IgD-negative memory B cell (primary cell): ENCODE data around the gene ARNT2. TPM values are rescaled to one million over a fixed set of nuclear protein-coding genes. Genes with fewer than 3 reads are reported as not detected.

ENCODE experiments used
- H3K27ac Mint-ChIP-seq, 3 donors: one replicate each; pipeline ENCODE4 v1.8.0; 2020 to 2022; ENCODE audit warnings: mild to moderate bottlenecking in 3 of 3, mixed read lengths in 3 of 3, moderate library complexity in 1 of 3
- H3K27me3 Mint-ChIP-seq: one replicate; pipeline ENCODE4 v1.8.0; 2021; ENCODE audit warnings: mixed read lengths
- H3K36me3 Mint-ChIP-seq: one replicate; pipeline ENCODE4 v1.8.0; 2020; ENCODE audit warnings: mild to moderate bottlenecking, mixed read lengths
- H3K4me1 Mint-ChIP-seq, 3 donors: one replicate each; pipeline ENCODE4 v1.8.0; 2020 to 2022; ENCODE audit warnings: mixed read lengths in 3 of 3, mild to moderate bottlenecking in 1 of 3
- H3K4me3 Mint-ChIP-seq, 4 donors: one replicate each; pipeline ENCODE4 v1.8.0; 2020 to 2022; ENCODE audit warnings: mild to moderate bottlenecking in 4 of 4, mixed read lengths in 4 of 4, moderate library complexity in 3 of 4
- H3K9me3 Mint-ChIP-seq, 3 donors: one replicate each; pipeline ENCODE4 v1.8.0; 2020 to 2021; ENCODE audit warnings: mixed read lengths in 3 of 3, mild to moderate bottlenecking in 1 of 3
- polyA plus RNA-seq: library from polyadenylated mRNA; unstranded; fragments of 300-500 nt; fragmentation: Illumina TruSeq; gene quantifications from one replicate; pipeline ENCODE4 v1.2.3, GENCODE V29; 2021

Gene ARNT2
- polyA plus RNA-seq, 1 donor from 2014 or later = not detected

DNA sequence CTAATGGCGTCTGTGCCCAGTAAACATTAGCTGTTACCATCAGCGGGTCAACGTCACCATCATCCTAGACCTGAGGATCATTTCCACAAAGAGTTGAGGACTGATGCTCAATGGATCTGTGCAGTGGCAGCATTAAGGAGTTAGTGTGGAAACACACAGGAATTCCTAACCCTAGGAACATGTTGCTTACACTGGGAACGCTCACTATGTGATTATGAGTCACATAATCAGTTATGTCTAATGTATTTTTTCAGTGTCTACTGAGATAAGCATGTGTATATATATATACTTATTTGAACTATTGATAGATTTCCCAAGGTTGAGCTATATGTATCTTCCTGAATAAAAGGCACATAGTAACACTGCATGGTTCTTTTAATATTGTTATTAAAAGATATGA lies 19.0 kb downstream of the ARNT2 start:
- Mint-ChIP-seq H3K9me3 (peaks cover 0 to 2% (median 2%) of the 10 kb centered on the region in 3 donors), H3K27me3 (peaks cover 11% of the 10 kb centered on the region), H3K4me1 (no peaks in the 10 kb centered on the region), H3K27ac (no peak overlapping the region), H3K4me3 (no peak overlapping the region), H3K36me3 (peaks cover 2% of the 10 kb centered on the region)

DNA sequence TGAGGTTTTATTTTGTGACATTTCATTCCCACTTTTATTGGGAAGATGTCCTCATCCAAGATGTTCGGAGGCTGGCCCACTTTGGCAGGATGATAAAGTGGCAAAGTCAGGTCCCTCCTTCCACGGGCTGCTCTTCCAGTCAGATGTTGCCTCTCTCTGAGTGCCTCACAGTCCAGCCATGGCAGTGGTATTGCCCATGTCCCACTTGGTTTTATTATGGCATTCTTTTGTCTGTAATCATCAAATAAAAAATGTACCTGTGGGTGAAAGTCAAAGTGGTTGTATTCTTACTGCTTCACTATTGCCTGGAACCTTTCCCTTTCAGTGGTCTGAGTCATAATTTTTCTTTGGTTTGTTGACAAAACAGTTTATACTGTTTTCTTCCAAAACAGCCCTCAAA lies 20.2 kb downstream of the ARNT2 start:
- Mint-ChIP-seq H3K9me3 (peaks cover 0 to 2% (median 2%) of the 10 kb centered on the region in 3 donors), H3K36me3 (peaks cover 3% of the 10 kb centered on the region), H3K4me1 (no peaks in the 10 kb centered on the region), H3K27ac (no peak overlapping the region), H3K27me3 (peaks cover 10% of the 10 kb centered on the region), H3K4me3 (no peak overlapping the region)

DNA sequence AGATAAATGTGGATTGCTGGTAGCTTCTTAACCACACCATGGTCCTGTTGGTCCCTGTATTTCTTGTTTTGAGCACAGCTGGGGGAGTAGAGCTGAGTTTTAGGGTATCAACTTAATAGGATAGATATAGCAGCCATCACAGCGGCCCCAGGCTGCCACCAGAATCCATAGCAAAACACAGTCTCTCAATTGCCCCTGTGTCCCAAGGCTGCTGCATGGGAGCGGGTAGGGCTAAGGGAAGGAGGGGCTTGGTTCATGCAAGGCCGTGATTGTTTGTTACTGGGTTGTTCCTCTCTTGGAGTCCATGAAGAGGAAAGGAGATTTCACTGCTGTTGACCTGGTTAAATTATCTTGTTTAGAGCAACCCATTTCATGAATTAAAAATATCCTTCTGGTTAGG lies 22.1 kb downstream of the ARNT2 start:
- Mint-ChIP-seq H3K27me3 (peaks cover 16% of the 10 kb centered on the region), H3K4me1 (no peaks in the 10 kb centered on the region), H3K27ac (no peak overlapping the region), H3K4me3 (no peak overlapping the region), H3K9me3 (no peaks in the 10 kb centered on the region), H3K36me3 (peaks cover 3% of the 10 kb centered on the region)

DNA sequence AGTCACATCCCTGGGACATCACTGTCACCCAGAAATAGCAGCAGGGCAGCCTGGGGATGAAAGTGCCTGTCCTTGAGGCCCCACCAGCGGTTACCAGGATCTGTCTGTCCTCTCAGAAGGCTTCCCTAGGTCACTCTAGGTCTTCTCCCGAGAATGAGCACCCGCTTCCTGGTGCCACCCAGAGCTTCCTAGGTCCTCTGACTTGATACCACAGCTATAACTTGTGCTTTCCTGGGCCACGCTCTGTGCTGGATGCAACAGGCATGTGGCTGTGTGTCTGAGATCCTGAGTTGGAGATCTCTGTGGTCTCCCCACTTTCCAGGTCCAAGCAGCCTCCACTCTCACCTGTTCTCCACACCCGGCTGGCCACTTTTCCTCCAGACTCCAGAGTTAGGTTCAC lies 25.8 kb downstream of the ARNT2 start:
- H3K9me3 Mint-ChIP-seq = no peaks in the 10 kb centered on the region
- no peak overlapping the region for H3K27ac Mint-ChIP-seq
- peaks cover 1% of the 10 kb centered on the region for H3K36me3 Mint-ChIP-seq
- H3K4me3 Mint-ChIP-seq = no peak overlapping the region
- peaks cover 15% of the 10 kb centered on the region for H3K27me3 Mint-ChIP-seq
- no peaks in the 10 kb centered on the region for H3K4me1 Mint-ChIP-seq

DNA sequence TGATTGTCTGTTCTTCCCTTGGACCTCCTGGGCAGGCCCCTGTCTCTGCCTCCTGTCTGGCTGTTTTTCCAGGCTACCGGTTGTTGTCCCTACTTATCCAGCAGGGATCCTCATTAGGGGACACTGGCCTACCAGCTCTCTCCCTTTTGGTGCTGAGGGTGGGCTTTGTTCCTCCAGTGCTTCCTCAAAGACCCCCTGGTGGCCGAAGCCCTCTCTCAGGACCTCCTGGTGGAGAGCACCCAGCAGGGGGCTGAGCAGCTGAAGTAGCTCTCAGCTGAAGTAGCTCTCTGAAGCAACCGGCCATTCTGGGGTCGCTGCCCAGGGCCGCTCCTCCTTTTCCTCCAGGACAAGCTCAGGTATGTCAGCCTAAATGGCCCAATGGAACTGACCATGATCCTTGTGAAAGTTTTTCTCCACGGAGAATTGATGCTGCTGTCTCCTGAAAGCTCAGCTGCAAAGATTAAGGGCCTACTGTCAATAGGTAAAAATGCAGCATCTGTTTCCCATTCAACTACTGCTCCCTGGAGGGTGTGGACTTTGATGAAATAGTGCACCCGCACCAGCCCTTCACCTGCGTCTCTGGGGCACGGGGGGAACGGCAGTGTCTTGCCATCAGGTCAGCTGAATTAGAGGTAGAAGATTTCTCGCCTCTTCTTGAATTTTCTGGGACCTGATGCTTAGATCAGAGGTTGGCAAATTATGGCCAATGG lies 27.6 kb downstream of the ARNT2 start:
- H3K9me3 Mint-ChIP-seq = no peaks in the 10 kb centered on the region
- no peak overlapping the region for H3K4me3 Mint-ChIP-seq
- H3K27ac Mint-ChIP-seq = no peak overlapping the region
- H3K27me3 Mint-ChIP-seq = peaks cover 10% of the 10 kb centered on the region
- H3K36me3 Mint-ChIP-seq = peaks cover 1% of the 10 kb centered on the region
- no peaks in the 10 kb centered on the region for H3K4me1 Mint-ChIP-seq

DNA sequence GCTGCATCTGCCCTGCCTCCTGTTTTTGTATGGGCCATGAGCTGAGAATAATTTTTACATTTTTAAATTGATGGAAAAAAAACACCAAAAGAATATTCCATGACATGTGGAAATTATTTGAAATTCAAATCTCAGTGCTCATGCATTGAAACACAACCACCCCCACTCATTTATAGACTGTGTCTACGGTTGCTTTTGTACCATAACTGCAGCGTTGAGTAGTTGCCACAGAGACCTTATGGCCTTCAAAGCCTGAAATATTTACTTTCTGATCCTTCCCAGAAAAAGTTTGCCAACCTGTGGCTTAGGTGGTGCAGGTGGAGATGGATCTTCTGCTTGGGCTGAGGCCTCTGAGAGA lies 28.1 kb downstream of the ARNT2 start:
- Mint-ChIP-seq H3K27me3 (peaks cover 13% of the 10 kb centered on the region), H3K4me1 (no peaks in the 10 kb centered on the region), H3K4me3 (no peak overlapping the region), H3K36me3 (peaks cover 1% of the 10 kb centered on the region), H3K9me3 (no peaks in the 10 kb centered on the region), H3K27ac (no peak overlapping the region)

DNA sequence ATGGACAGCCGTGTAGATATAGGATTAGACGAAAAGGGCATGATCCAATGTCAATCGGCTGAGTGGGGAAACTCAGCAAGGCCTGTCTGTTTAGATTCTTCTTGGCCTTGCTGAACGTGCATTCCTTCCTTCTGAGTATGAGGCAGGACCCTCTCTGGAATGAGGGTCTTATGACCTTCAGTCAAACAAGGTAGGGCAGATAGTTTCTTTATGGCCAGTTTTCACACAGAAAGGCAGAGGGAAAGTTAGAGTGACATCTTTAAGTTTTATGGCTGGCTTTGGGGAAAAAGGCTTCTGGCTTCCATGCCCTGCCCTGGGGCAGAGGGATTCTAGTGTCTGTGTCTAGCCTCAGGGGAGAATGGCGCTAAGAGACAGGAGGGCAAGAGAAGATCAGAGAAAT lies 29.7 kb downstream of the ARNT2 start:
- no peak overlapping the region for H3K27ac Mint-ChIP-seq
- H3K4me3 Mint-ChIP-seq = no peak overlapping the region
- no peaks in the 10 kb centered on the region for H3K9me3 Mint-ChIP-seq
- no peaks in the 10 kb centered on the region for H3K4me1 Mint-ChIP-seq
- H3K36me3 Mint-ChIP-seq = no peaks in the 10 kb centered on the region
- H3K27me3 Mint-ChIP-seq = peaks cover 15% of the 10 kb centered on the region

DNA sequence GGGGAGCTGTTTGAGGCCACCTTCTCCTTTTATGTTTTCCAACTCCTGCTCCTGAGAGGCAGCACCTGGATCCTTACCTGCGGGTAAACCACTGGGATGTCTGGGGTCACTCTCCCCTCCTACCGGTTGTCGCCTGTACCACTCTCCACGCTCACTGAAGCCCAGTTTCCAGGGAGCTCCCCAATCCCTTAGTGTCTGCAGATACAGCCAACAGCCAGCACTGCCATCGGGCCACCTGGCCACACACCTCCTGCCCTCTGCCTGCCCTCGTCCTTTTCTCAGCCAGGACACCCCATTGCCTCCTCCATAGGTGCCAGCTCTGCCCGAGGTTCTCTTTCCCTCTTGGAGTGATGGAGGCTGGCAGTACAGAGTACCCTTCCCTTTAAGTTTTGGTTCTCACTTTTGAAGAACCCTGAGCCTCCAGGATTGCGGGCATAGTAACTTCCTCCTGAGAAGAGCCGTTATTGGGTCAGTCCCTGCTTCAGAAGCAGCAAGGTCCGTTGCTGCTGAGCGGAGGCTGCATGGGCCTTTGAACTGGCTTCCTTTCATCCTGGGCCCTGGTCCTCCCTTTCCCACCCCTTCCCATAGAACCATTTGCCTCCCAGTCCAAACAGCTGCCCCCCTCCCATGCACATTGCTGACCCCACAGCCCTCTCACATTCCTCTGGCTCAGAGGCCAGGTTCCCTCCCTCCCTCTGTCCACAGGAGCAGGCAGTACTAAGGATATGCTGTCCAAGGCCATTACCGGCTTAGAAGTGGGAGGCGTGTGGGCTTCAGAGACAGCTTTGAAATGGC lies 30.9 kb downstream of the ARNT2 start:
- Mint-ChIP-seq H3K36me3 (no peaks in the 10 kb centered on the region), H3K9me3 (no peaks in the 10 kb centered on the region), H3K4me3 (no peak overlapping the region), H3K4me1 (no peaks in the 10 kb centered on the region), H3K27ac (no peak overlapping the region), H3K27me3 (peaks cover 15% of the 10 kb centered on the region)

DNA sequence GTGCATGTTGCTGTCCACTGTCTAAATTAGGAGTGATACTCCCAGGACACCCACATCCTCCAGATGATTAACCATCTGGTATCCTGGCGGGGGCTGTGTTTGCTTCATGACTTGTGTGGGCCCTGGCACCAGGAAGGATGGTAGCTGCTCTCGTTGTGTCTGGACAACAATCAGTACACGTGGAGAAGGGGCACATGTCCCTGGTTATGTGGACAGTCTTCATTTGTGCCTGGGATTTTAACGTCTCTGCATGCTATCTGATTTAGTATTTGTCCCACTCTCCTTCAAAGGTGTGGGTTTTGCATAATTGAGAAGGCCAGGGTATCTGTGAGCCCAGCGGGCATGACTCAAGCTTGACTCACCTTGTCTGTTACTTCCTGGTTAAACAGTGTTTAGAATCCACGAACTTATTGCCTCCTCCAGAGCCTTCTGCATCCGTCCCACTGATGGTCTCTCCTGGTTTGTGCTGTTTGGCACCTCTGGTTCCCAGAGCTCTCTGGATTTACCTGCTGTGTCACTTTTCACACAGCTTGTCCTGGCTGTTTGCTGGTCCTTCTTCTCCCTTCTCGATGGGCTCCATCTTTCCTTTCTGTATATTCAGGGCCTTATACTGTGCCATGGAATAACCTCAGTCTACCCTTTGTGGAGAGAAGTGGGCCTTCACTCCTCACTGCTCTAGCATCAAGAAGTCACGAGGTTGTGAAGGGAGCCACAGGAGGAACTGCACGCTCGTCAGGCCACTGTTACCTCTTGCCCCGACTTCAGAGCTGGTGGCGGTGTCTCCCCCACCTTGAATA lies 32.5 kb downstream of the ARNT2 start:
- H3K4me1 Mint-ChIP-seq = no peaks in the 10 kb centered on the region
- H3K27ac Mint-ChIP-seq = no peak overlapping the region
- H3K36me3 Mint-ChIP-seq = no peaks in the 10 kb centered on the region
- peaks cover 12% of the 10 kb centered on the region for H3K27me3 Mint-ChIP-seq
- H3K9me3 Mint-ChIP-seq = no peaks in the 10 kb centered on the region
- no peak overlapping the region for H3K4me3 Mint-ChIP-seq

DNA sequence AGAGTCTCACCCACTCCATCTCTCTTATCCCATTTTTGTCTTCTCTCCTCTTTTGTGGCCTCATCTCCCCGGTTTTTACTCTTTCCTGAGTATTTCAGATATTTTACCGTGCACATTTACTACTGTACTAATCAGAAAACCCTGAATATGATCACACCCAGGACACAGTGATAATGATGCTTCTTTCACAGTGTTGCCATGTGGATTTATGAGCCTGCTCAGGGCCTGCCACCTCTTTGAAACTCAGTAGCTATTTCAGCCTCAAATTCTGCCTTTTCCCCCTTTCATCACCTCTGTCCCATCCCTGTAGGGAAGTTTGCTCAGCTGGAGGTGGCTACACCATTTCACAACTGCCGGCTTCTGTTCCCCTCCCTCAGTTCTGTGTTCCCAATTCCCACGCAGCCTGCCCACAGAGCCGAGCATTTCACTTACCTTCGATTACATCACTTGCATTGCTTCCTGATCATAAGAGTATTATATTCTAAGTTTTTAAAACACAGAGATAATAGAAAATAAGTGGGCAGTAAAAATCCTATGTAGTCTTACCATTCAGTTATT lies 33.2 kb downstream of the ARNT2 start:
- no peaks in the 10 kb centered on the region for H3K36me3 Mint-ChIP-seq
- H3K4me3 Mint-ChIP-seq = no peak overlapping the region
- no peaks in the 10 kb centered on the region for H3K4me1 Mint-ChIP-seq
- H3K27me3 Mint-ChIP-seq = peaks cover 12% of the 10 kb centered on the region
- H3K27ac Mint-ChIP-seq = no peak overlapping the region
- H3K9me3 Mint-ChIP-seq = no peaks in the 10 kb centered on the region

DNA sequence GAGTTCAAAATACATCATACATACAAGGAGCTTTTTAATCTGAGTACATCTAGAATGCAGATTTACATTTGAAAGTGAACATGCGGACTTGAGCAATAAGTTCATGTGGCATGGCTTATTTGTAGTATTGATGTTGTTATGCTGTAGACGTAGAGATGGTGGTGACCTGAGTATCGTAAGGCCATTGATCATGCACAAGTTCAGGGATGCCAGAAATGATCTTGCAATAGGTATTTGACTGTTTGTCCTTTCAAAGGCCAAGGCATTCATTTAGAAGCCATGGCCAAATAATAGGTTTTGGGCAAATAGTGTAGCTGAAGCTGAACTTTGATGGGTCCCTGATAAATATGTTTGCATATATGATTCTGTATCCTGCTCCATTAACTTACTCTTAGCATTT lies 35.0 kb downstream of the ARNT2 start:
- no peaks in the 10 kb centered on the region for H3K4me1 Mint-ChIP-seq
- H3K4me3 Mint-ChIP-seq = no peak overlapping the region
- no peaks in the 10 kb centered on the region for H3K9me3 Mint-ChIP-seq
- peaks cover 8% of the 10 kb centered on the region for H3K27me3 Mint-ChIP-seq
- no peak overlapping the region for H3K27ac Mint-ChIP-seq
- H3K36me3 Mint-ChIP-seq = no peaks in the 10 kb centered on the region

DNA sequence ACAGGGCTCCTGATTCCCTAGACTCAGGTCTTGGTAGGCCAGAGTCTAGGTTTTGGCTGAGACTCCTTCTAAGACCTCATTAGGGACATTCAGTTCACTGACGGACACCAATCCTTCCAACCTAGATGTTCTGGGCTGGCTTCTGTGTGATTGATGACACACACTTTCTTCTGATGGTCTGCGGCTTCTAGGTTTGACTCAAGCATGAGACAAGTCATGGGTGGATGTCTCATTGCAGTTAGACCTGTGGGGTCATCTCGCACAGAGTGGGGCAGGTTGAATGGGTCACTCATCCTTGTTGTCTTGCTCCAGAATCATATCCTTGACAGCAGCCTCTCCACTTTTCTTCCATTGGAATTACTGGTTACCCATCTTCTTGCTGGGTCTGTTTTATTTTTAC lies 35.8 kb downstream of the ARNT2 start:
- H3K27ac Mint-ChIP-seq = no peak overlapping the region
- no peaks in the 10 kb centered on the region for H3K9me3 Mint-ChIP-seq
- no peak overlapping the region for H3K4me3 Mint-ChIP-seq
- H3K4me1 Mint-ChIP-seq = no peaks in the 10 kb centered on the region
- peaks cover 8% of the 10 kb centered on the region for H3K27me3 Mint-ChIP-seq
- no peaks in the 10 kb centered on the region for H3K36me3 Mint-ChIP-seq

DNA sequence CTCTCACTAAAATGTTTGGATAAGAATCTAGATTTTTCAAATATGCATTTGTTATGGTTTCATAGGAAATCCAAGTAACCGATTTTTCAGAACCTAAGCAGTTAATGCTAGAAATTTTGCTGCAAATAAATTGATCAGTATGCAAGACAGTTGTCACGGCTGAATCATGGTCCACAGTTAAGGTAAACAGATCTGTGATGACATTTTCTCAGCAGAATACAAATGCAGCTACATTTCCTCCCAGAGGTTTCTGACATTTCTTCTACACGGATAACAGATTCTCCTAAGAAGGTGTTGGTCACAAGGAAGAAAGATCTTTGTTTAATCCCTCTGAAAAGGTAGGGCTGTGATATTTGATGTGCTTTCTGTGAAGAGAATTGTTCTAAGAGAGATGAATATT lies 36.9 kb downstream of the ARNT2 start:
- H3K36me3 Mint-ChIP-seq = no peaks in the 10 kb centered on the region

DNA sequence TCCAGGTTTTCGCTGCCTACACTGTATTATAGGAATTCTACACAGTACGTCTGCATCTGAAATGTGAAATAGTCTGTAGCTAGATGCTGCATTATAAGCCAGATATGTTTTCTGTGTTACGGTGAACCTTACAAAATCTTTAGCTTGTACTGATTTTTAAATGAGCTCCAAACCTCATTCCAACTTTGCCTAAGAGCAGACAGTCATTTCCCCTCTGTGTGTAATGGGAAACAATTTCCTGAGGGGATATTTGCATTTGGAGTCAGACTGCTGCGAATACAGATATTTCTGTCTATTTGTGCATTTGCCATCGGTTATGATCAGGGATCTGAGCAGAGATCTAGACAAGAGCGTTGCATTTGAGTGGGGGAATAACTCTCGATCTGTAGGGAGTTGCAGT lies 37.5 kb downstream of the ARNT2 start:
- H3K27ac Mint-ChIP-seq = no peak overlapping the region
- H3K36me3 Mint-ChIP-seq = no peaks in the 10 kb centered on the region
- H3K4me3 Mint-ChIP-seq = no peak overlapping the region
- peaks cover 8% of the 10 kb centered on the region for H3K27me3 Mint-ChIP-seq
- no peaks in the 10 kb centered on the region for H3K4me1 Mint-ChIP-seq
- H3K9me3 Mint-ChIP-seq = no peaks in the 10 kb centered on the region

More for the DNA sequence above, 36.9 kb downstream of the ARNT2 start:
- Mint-ChIP-seq H3K4me3 (no peak overlapping the region), H3K4me1 (no peaks in the 10 kb centered on the region), H3K27me3 (peaks cover 8% of the 10 kb centered on the region), H3K27ac (no peak overlapping the region), H3K9me3 (no peaks in the 10 kb centered on the region)

DNA sequence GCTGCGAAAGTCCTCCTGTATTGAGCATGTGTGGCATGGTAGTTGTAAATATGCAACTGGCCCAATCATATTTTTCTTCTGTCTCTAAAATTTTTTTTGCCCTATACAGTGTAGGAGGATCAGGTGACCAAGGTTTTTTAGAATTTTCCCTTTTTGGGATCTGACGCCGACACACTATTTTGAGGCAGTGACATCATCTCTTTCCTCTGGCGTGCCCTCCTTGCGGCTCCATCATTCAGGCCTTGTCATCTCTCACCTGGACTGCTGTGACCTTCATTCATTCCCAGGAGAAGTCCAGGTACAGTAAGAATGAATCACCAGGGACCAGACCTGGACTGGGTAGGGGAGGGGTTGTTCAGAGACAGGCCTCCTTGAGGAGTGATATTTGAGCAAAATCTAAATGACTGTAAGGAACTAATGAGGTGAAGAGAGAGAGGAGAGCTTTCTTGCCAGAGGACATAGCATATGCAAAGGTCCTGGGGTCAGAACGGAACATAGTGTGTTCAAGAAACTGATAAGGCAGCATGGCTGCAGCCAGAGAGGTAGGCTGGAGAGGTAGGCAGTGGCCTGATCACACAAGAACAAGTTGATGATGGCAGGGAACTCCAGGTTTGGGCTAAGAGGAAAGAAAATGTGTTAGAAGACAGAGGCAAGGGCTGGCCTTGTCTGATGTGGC lies 38.7 kb downstream of the ARNT2 start:
- H3K36me3 Mint-ChIP-seq = no peaks in the 10 kb centered on the region
- H3K9me3 Mint-ChIP-seq = no peaks in the 10 kb centered on the region
- peaks cover 3% of the 10 kb centered on the region for H3K27me3 Mint-ChIP-seq
- H3K4me3 Mint-ChIP-seq = no peak overlapping the region
- H3K4me1 Mint-ChIP-seq = no peaks in the 10 kb centered on the region
- no peak overlapping the region for H3K27ac Mint-ChIP-seq
